ENCODE measurements around the gene TMEM26. TPM values are rescaled to one million over a fixed set of nuclear protein-coding genes. Genes with fewer than 3 reads are reported as not detected.
"Not testable (repeated sequence)": the region's sequence is repeated elsewhere in the genome, so short reads cannot be mapped to it uniquely, and the experiment has no call there.

TMEM26 gene
- polyA plus RNA-seq, 2 of the 4 experiments (the other 2 are of a cell fraction): 0.03 to 0.10 TPM

- TF ChIP-seq ZNF302 (CRISPR knock-in tag; IDR thresholded peaks at IDR 0.05) (no peak), CBX8 (IDR thresholded peaks at IDR 0.05) (no peak), GATA3 (IDR thresholded peaks at IDR 0.05; ENCODE audit: borderline replicate concordance) (no peak), FOXS1 (CRISPR knock-in tag; IDR thresholded peaks at IDR 0.05) (no peak), E2F6 (IDR thresholded peaks at IDR 0.05; ENCODE audit: borderline replicate concordance, low read depth) (no peak)
- TF ChIP-seq, protein P1, sequence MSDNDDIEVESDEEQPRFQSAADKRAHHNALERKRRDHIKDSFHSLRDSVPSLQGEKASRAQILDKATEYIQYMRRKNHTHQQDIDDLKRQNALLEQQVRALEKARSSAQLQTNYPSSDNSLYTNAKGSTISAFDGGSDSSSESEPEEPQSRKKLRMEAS (IDR thresholded peaks at IDR 0.05): no peak
Observed at GRCh38 chr10:61385231-61386001, 67.8 kb downstream of the TMEM26 start (continued).

DNA sequence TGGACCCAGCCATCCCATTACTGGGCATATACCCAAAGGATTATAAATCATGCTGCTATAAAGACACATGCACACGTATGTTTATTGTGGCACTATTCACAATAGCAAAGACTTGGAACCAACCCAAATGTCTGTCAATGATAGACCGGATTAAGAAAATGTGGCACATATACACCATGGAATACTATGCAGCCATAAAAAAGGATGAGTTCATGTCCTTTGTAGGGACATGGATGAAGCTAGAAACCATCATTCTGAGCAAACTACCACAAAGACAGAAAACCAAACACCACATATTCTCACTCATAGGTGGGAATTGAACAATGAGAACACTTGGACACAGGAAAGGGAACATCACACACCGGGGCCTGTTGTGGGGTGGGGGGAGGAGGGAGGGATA lies 72.0 kb downstream of the TMEM26 start:
- POLR2A ChIA-PET: not testable (repeated sequence)

DNA sequence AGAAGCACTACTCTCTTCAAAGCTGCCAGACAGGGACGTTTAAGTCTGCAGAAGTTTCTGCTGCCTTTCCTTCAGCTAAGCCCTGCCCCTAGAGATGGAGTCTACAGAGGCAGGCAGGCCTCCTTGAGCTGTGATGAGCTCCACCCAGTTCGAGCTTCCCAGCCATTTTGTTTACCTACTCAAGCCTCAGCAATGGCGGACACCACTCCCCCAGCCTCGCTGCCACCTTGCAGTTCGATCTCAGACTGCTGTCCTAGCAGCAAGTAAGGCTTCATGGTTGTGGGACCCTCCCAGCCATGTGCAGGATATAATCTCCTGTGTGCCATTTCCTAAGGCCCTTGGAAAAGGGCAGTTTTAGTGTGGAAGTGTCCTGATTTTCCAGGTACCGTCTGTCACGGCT lies 74.3 kb downstream of the TMEM26 start:
- Histone ChIP-seq H3K9me3 (peaks cover 9% of the 10 kb centered on the region), H3K27ac (no peak overlapping the region), H3K4me3 (no peak overlapping the region), H3K4me1 (no peaks in the 10 kb centered on the region), H3K4me2 (no peak overlapping the region)
- no peak for DNase-seq (ENCODE audit: low read depth in 1 of 2, low spot score in 1 of 2)
- no peak for FAIRE-seq
- ChIA-PET CTCF (interaction anchor here (0.9 kb wide), 1 partner anchor 51 kb away, joined by 3 read pairs; no protein-coding TSS in a partner anchor), POLR2A (no interaction called here)
- WGBS (ENCODE audit: missing lambda C conversion rate): 33% methylated on average over 6 of the region's 7 CpGs
- no peak for TF ChIP-seq NR3C1 (IDR thresholded peaks at IDR 0.05)
- TF ChIP-seq RFX5 (IDR thresholded peaks at IDR 0.05): no peak
- no peak for TF ChIP-seq NFE2L2 (conservative IDR thresholded peaks at IDR 0.05; ENCODE audit: low read length)
- no peak for TF ChIP-seq ZC3H11A (IDR thresholded peaks at IDR 0.05)
- TF ChIP-seq CEBPB (IDR thresholded peaks at IDR 0.05): no peak
- no peak for TF ChIP-seq RARB (CRISPR knock-in tag; IDR thresholded peaks at IDR 0.05)
- ATAC-seq: no peak

More for the DNA sequence above, 72.0 kb downstream of the TMEM26 start:
- H3K4me3 ChIP-seq; H3K9me3 ChIP-seq; H3K27ac ChIP-seq; H3K4me2 ChIP-seq; DNase-seq (ENCODE audit: low read depth in 1 of 2, low spot score in 1 of 2); FAIRE-seq; CTCF ChIA-PET; ATAC-seq; H3K4me1 ChIP-seq: not testable (repeated sequence)
- WGBS (ENCODE audit: missing lambda C conversion rate): 0% methylated on average over 2 of the region's 3 CpGs

GRCh38 chr10:61376908-61377368 lies 76.2 kb downstream of the TMEM26 start:
- Histone ChIP-seq H3K4me2 (no peak overlapping the region), H3K4me3 (no peak overlapping the region), H3K4me1 (no peaks in the 10 kb centered on the region), H3K27ac (no peak overlapping the region), H3K9me3 (peaks cover 9% of the 10 kb centered on the region; the same call in 2 of the 3 replicates)
- FAIRE-seq: no peak
- no peak for TF ChIP-seq CBX8 (IDR thresholded peaks at IDR 0.05)
- no peak for TF ChIP-seq SMC3 (IDR thresholded peaks at IDR 0.05)
- no peak for TF ChIP-seq ZC3H11A (IDR thresholded peaks at IDR 0.05)
- TF ChIP-seq KDM1A (IDR thresholded peaks at IDR 0.05; ENCODE audit: low read depth): no peak
- TF ChIP-seq, protein P2, sequence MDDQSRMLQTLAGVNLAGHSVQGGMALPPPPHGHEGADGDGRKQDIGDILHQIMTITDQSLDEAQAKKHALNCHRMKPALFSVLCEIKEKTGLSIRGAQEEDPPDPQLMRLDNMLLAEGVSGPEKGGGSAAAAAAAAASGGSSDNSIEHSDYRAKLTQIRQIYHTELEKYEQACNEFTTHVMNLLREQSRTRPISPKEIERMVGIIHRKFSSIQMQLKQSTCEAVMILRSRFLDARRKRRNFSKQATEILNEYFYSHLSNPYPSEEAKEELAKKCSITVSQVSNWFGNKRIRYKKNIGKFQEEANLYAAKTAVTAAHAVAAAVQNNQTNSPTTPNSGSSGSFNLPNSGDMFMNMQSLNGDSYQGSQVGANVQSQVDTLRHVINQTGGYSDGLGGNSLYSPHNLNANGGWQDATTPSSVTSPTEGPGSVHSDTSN (IDR thresholded peaks at IDR 0.05): no peak
- no peak for TF ChIP-seq KDM5A (IDR thresholded peaks at IDR 0.05)
- TF ChIP-seq, protein P3, sequence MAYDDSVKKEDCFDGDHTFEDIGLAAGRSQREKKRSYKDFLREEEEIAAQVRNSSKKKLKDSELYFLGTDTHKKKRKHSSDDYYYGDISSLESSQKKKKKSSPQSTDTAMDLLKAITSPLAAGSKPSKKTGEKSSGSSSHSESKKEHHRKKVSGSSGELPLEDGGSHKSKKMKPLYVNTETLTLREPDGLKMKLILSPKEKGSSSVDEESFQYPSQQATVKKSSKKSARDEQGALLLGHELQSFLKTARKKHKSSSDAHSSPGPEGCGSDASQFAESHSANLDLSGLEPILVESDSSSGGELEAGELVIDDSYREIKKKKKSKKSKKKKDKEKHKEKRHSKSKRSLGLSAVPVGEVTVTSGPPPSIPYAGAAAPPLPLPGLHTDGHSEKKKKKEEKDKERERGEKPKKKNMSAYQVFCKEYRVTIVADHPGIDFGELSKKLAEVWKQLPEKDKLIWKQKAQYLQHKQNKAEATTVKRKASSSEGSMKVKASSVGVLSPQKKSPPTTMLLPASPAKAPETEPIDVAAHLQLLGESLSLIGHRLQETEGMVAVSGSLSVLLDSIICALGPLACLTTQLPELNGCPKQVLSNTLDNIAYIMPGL (CRISPR knock-in tag; IDR thresholded peaks at IDR 0.05; ENCODE audit: borderline replicate concordance): no peak
- TF ChIP-seq, protein P1 (IDR thresholded peaks at IDR 0.05): no peak
- POLR2A ChIA-PET: no interaction called here
- ATAC-seq: no peak
- CTCF ChIA-PET: no interaction called here
- DNase-seq (ENCODE audit: low read depth in 1 of 2, low spot score in 1 of 2): no peak
- 73% methylated on average over 7 of the region's 23 CpGs for WGBS (ENCODE audit: missing lambda C conversion rate)
